ENCODE data around the gene GPR89A.

GRCh38 chr1:145714524-145715111, 106.8 kb downstream of the GPR89A start:
- no peak for TF ChIP-seq EZH2 (IDR thresholded peaks at IDR 0.05; ENCODE audit: low read length)
- TF ChIP-seq CTCF (optimal IDR thresholded peaks at IDR 0.05 in 1 of 3, IDR thresholded peaks at IDR 0.05 in 1 of 3, conservative IDR thresholded peaks at IDR 0.05 in 1 of 3; ENCODE audit: extremely low read depth in 1 of 3, insufficient read depth in 2 of 3, low read length in 3 of 3) = no peak

Data from keratinocyte (primary cell).